ENCODE data around the gene XPOT. TPM values are rescaled to one million over a fixed set of nuclear protein-coding genes. Genes with fewer than 3 reads are reported as not detected.

Gene XPOT
- total and polyA plus RNA-seq, 4 donors, result 16.7 to 44.8 (median 23.8) TPM

- no peak overlapping the region for H3K9ac ChIP-seq (ENCODE audit: low read depth in 1 of 2, low read length in 2 of 2)
- 19% methylated on average over 1 of the region's 1 CpG for WGBS
- no peaks in the 10 kb centered on the region for H3K9me3 ChIP-seq (ENCODE audit: control insufficient read depth in 4 of 4, low read length in 3 of 4)
- no peak overlapping the region for H3K4me3 ChIP-seq (ENCODE audit: low read depth in 1 of 3, low read length in 3 of 3)
- TF ChIP-seq NR2F2 (IDR thresholded peaks at IDR 0.05), result no peak
- no peak for TF ChIP-seq FOXA1 (IDR thresholded peaks at IDR 0.05)
- no peak for TF ChIP-seq SP1 (IDR thresholded peaks at IDR 0.05)
- no peak for TF ChIP-seq HNF4A (conservative IDR thresholded peaks at IDR 0.05)
- no peak for TF ChIP-seq RAD21 (IDR thresholded peaks at IDR 0.05)
- no peak for TF ChIP-seq GABPA (IDR thresholded peaks at IDR 0.05 in 1 of 2, conservative IDR thresholded peaks at IDR 0.05 in 1 of 2)
- TF ChIP-seq, protein P1, sequence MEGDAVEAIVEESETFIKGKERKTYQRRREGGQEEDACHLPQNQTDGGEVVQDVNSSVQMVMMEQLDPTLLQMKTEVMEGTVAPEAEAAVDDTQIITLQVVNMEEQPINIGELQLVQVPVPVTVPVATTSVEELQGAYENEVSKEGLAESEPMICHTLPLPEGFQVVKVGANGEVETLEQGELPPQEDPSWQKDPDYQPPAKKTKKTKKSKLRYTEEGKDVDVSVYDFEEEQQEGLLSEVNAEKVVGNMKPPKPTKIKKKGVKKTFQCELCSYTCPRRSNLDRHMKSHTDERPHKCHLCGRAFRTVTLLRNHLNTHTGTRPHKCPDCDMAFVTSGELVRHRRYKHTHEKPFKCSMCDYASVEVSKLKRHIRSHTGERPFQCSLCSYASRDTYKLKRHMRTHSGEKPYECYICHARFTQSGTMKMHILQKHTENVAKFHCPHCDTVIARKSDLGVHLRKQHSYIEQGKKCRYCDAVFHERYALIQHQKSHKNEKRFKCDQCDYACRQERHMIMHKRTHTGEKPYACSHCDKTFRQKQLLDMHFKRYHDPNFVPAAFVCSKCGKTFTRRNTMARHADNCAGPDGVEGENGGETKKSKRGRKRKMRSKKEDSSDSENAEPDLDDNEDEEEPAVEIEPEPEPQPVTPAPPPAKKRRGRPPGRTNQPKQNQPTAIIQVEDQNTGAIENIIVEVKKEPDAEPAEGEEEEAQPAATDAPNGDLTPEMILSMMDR (IDR thresholded peaks at IDR 0.05; ENCODE audit: low read depth, low read length, missing input control), result no peak
- TF ChIP-seq, protein P2, sequence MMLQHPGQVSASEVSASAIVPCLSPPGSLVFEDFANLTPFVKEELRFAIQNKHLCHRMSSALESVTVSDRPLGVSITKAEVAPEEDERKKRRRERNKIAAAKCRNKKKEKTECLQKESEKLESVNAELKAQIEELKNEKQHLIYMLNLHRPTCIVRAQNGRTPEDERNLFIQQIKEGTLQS (IDR thresholded peaks at IDR 0.05), result no peak
- TF ChIP-seq, protein P3, sequence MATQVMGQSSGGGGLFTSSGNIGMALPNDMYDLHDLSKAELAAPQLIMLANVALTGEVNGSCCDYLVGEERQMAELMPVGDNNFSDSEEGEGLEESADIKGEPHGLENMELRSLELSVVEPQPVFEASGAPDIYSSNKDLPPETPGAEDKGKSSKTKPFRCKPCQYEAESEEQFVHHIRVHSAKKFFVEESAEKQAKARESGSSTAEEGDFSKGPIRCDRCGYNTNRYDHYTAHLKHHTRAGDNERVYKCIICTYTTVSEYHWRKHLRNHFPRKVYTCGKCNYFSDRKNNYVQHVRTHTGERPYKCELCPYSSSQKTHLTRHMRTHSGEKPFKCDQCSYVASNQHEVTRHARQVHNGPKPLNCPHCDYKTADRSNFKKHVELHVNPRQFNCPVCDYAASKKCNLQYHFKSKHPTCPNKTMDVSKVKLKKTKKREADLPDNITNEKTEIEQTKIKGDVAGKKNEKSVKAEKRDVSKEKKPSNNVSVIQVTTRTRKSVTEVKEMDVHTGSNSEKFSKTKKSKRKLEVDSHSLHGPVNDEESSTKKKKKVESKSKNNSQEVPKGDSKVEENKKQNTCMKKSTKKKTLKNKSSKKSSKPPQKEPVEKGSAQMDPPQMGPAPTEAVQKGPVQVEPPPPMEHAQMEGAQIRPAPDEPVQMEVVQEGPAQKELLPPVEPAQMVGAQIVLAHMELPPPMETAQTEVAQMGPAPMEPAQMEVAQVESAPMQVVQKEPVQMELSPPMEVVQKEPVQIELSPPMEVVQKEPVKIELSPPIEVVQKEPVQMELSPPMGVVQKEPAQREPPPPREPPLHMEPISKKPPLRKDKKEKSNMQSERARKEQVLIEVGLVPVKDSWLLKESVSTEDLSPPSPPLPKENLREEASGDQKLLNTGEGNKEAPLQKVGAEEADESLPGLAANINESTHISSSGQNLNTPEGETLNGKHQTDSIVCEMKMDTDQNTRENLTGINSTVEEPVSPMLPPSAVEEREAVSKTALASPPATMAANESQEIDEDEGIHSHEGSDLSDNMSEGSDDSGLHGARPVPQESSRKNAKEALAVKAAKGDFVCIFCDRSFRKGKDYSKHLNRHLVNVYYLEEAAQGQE (IDR thresholded peaks at IDR 0.05), result no peak
- TF ChIP-seq FOXA2 (IDR thresholded peaks at IDR 0.05), result no peak
- H3K4me1 ChIP-seq (ENCODE audit: control insufficient read depth in 4 of 4, insufficient read depth in 4 of 4, low read length in 3 of 4), result no peaks in the 10 kb centered on the region
- H3K27ac ChIP-seq (ENCODE audit: low read depth in 1 of 2, low read length in 2 of 2), result no peak overlapping the region
- H3K27me3 ChIP-seq (ENCODE audit: control insufficient read depth in 4 of 4, insufficient read depth in 4 of 4, low read length in 3 of 4), result no peaks in the 10 kb centered on the region
- H3K36me3 ChIP-seq (ENCODE audit: control insufficient read depth in 4 of 4, insufficient read depth in 3 of 4, low read depth in 1 of 4, low read length in 3 of 4), result peaks cover 18 to 82% (median 74%) of the 10 kb centered on the region in 4 donors
- no peak for DNase-seq (ENCODE audit: low spot score)
Measured at GRCh38 chr12:64427988-64428387, 23.8 kb downstream of the XPOT start.

GRCh38 chr12:64428956-64429355 lies 24.8 kb downstream of the XPOT start:
- no peak for DNase-seq (ENCODE audit: low spot score)
- WGBS, result 95% methylated on average over 4 of the region's 4 CpGs
- Histone ChIP-seq H3K27ac (ENCODE audit: low read depth in 1 of 2, low read length in 2 of 2) (no peak overlapping the region), H3K9ac (ENCODE audit: low read depth in 1 of 2, low read length in 2 of 2) (no peak overlapping the region), H3K36me3 (ENCODE audit: control insufficient read depth in 4 of 4, insufficient read depth in 3 of 4, low read depth in 1 of 4, low read length in 3 of 4) (peaks cover 20 to 83% (median 72%) of the 10 kb centered on the region in 4 donors), H3K4me1 (ENCODE audit: control insufficient read depth in 4 of 4, insufficient read depth in 4 of 4, low read length in 3 of 4) (no peaks in the 10 kb centered on the region), H3K4me3 (ENCODE audit: low read depth in 1 of 3, low read length in 3 of 3) (no peak overlapping the region), H3K9me3 (ENCODE audit: control insufficient read depth in 4 of 4, low read length in 3 of 4) (no peaks in the 10 kb centered on the region), H3K27me3 (ENCODE audit: control insufficient read depth in 4 of 4, insufficient read depth in 4 of 4, low read length in 3 of 4) (no peaks in the 10 kb centered on the region)
- no peak for TF ChIP-seq FOXA2 (IDR thresholded peaks at IDR 0.05)
- TF ChIP-seq MAX (IDR thresholded peaks at IDR 0.05), result no peak
- TF ChIP-seq, protein P4, sequence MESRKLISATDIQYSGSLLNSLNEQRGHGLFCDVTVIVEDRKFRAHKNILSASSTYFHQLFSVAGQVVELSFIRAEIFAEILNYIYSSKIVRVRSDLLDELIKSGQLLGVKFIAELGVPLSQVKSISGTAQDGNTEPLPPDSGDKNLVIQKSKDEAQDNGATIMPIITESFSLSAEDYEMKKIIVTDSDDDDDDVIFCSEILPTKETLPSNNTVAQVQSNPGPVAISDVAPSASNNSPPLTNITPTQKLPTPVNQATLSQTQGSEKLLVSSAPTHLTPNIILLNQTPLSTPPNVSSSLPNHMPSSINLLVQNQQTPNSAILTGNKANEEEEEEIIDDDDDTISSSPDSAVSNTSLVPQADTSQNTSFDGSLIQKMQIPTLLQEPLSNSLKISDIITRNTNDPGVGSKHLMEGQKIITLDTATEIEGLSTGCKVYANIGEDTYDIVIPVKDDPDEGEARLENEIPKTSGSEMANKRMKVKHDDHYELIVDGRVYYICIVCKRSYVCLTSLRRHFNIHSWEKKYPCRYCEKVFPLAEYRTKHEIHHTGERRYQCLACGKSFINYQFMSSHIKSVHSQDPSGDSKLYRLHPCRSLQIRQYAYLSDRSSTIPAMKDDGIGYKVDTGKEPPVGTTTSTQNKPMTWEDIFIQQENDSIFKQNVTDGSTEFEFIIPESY (IDR thresholded peaks at IDR 0.05), result no peak
- TF ChIP-seq, protein P2 (IDR thresholded peaks at IDR 0.05), result no peak
- TF ChIP-seq FOXA1 (IDR thresholded peaks at IDR 0.05), result no peak
- no peak for TF ChIP-seq GABPA (IDR thresholded peaks at IDR 0.05 in 1 of 2, conservative IDR thresholded peaks at IDR 0.05 in 1 of 2)
- no peak for TF ChIP-seq RXRA (IDR thresholded peaks at IDR 0.05)
- no peak for TF ChIP-seq NR2F2 (IDR thresholded peaks at IDR 0.05)
- TF ChIP-seq, protein P3 (IDR thresholded peaks at IDR 0.05), result no peak
- TF ChIP-seq SP1 (IDR thresholded peaks at IDR 0.05), result no peak

Measured in liver (tissue), 9 donors.